Colonic mucosa (tissue), 4 donors: Measurements from ENCODE around the gene SNX8. TPM values are rescaled to one million over a fixed set of nuclear protein-coding genes. Genes with fewer than 3 reads are reported as not detected.

Experiments
- DNase-seq: peaks from one replicate; pipeline ENCODE4 v3.0.0-alpha.2; 2020
- H3K27ac ChIP-seq: fragments of 200-600 bp; one replicate; pipeline ENCODE4 v1.8.0; 2021
- H3K27me3 ChIP-seq: fragments of 200-600 bp; one replicate; pipeline ENCODE4 v1.8.0; 2021
- H3K36me3 ChIP-seq: fragments of 200-600 bp; one replicate; pipeline ENCODE4 v1.8.0; 2021
- H3K4me1 ChIP-seq: fragments of 200-600 bp; one replicate; pipeline ENCODE4 v1.8.0; 2021; ENCODE audit warnings: mild to moderate bottlenecking
- H3K4me3 ChIP-seq: fragments of 200-600 bp; one replicate; pipeline ENCODE4 v1.8.0; 2021
- H3K9ac ChIP-seq, 2 donors: one replicate each; pipeline ENCODE4 v1.7.0; 2013; ENCODE audit warnings: control low read depth in 2 of 2, low read depth in 2 of 2, low read length in 2 of 2
- H3K9me3 ChIP-seq: fragments of 200-600 bp; one replicate; pipeline ENCODE4 v1.8.0; 2021
- CTCF ChIP-seq: fragments of 200-600 bp; IDR thresholded peaks from one replicate; pipeline ENCODE4 v1.8.0; 2022; ENCODE audit warnings: antibody characterized with exemption, mild to moderate bottlenecking
- intact Hi-C: fragments of 100-400 bp; cut with DNase I; formaldehyde crosslinking; loops from one replicate; pipeline ENCODE4 v1.14.1; 2022
- total RNA-seq, 2 donors: library from RNA; stranded (reverse); fragmentation: NEBNext Ultra II Directional in 1 of 2; extraction: Animal tissue kit (Norgen Biotek cat#: 25700) in 1 of 2; gene quantifications; one replicate each; pipeline ENCODE4 v1.2.1, GENCODE V29; 2021
- donor health status: healthy.
- donor health status: DM: no; HTN: no; CAD: no.
- donor health status: DM: no; HTN: no; CAD: no.

The SNX8 gene
- total RNA-seq, 2 donors from 2014 or later: 22.4 to 36.7 TPM

- H3K27me3 ChIP-seq: no peaks in the 10 kb centered on the region
- peak overlapping the region in 1 of 2 donors; percentile 46 for H3K9ac ChIP-seq
- peak; percentile 53 for DNase-seq
- intact Hi-C loops: loop anchor here (5.0 kb wide), 1 partner anchor 98 kb away; no protein-coding TSS in a partner anchor
- H3K4me3 ChIP-seq: no peak overlapping the region
- H3K27ac ChIP-seq: no peak overlapping the region
- H3K36me3 ChIP-seq: no peaks in the 10 kb centered on the region
- H3K4me1 ChIP-seq: no peaks in the 10 kb centered on the region
- TF ChIP-seq CTCF: no peak
- H3K9me3 ChIP-seq: no peaks in the 10 kb centered on the region
These were observed 65.1 kb downstream of the SNX8 start for GRCh38 chr7:2248984-2249694.

GRCh38 chr7:2247141-2247995 lies 66.9 kb downstream of the SNX8 start:
- no peak for DNase-seq
- TF ChIP-seq CTCF: peak; percentile 36
- no peaks in the 10 kb centered on the region for H3K36me3 ChIP-seq
- no peaks in the 10 kb centered on the region for H3K9me3 ChIP-seq
- no peak overlapping the region for H3K27ac ChIP-seq
- H3K4me1 ChIP-seq: peaks cover 8% of the 10 kb centered on the region
- no peak overlapping the region for H3K9ac ChIP-seq
- H3K4me3 ChIP-seq: no peak overlapping the region
- intact Hi-C loops: loop anchor here (5.0 kb wide), 1 partner anchor 100 kb away; no protein-coding TSS in a partner anchor
- H3K27me3 ChIP-seq: no peaks in the 10 kb centered on the region

GRCh38 chr7:2245883-2246675 lies 68.2 kb downstream of the SNX8 start:
- H3K4me1 ChIP-seq: peaks cover 8% of the 10 kb centered on the region
- no peak overlapping the region for H3K27ac ChIP-seq
- H3K27me3 ChIP-seq: no peaks in the 10 kb centered on the region
- no peaks in the 10 kb centered on the region for H3K36me3 ChIP-seq
- intact Hi-C loops: loop anchor here (5.0 kb wide), 1 partner anchor 101 kb away; no protein-coding TSS in a partner anchor
- DNase-seq: no peak
- no peaks in the 10 kb centered on the region for H3K9me3 ChIP-seq
- no peak for TF ChIP-seq CTCF
- peak overlapping the region in 1 of 2 donors; percentile 24 for H3K9ac ChIP-seq
- no peak overlapping the region for H3K4me3 ChIP-seq

GRCh38 chr7:2244404-2244995 lies 69.7 kb downstream of the SNX8 start:
- intact Hi-C loops: no loop called here
- Histone ChIP-seq H3K4me1 (peaks cover 8% of the 10 kb centered on the region), H3K4me3 (no peak overlapping the region), H3K36me3 (no peaks in the 10 kb centered on the region), H3K27me3 (no peaks in the 10 kb centered on the region), H3K27ac (no peak overlapping the region), H3K9ac (no peak overlapping the region), H3K9me3 (no peaks in the 10 kb centered on the region)
- no peak for TF ChIP-seq CTCF
- no peak for DNase-seq

- intact Hi-C loops: no loop called here
- DNase-seq: no peak
- Histone ChIP-seq H3K27ac (no peak overlapping the region), H3K27me3 (no peaks in the 10 kb centered on the region), H3K4me1 (peaks cover 8% of the 10 kb centered on the region), H3K36me3 (no peaks in the 10 kb centered on the region), H3K4me3 (no peak overlapping the region), H3K9ac (peak overlapping the region in 1 of 2 donors; percentile 3), H3K9me3 (no peaks in the 10 kb centered on the region)
- TF ChIP-seq CTCF: no peak
These were observed 70.8 kb downstream of the SNX8 start for GRCh38 chr7:2243458-2243857.
